Epidermal melanocyte (primary cell): ENCODE measurements around the gene ADCY9.
"Not testable (repeated sequence)": the region's sequence is repeated elsewhere in the genome, so short reads cannot be mapped to it uniquely, and the experiment has no call there.

ENCODE experiments used
- DNase-seq: peaks from one replicate; pipeline ENCODE4 v3.0.0; 2011; ENCODE audit warnings: low spot score; ENCODE audit not compliant: insufficient read length

ADCY9 gene

DNA sequence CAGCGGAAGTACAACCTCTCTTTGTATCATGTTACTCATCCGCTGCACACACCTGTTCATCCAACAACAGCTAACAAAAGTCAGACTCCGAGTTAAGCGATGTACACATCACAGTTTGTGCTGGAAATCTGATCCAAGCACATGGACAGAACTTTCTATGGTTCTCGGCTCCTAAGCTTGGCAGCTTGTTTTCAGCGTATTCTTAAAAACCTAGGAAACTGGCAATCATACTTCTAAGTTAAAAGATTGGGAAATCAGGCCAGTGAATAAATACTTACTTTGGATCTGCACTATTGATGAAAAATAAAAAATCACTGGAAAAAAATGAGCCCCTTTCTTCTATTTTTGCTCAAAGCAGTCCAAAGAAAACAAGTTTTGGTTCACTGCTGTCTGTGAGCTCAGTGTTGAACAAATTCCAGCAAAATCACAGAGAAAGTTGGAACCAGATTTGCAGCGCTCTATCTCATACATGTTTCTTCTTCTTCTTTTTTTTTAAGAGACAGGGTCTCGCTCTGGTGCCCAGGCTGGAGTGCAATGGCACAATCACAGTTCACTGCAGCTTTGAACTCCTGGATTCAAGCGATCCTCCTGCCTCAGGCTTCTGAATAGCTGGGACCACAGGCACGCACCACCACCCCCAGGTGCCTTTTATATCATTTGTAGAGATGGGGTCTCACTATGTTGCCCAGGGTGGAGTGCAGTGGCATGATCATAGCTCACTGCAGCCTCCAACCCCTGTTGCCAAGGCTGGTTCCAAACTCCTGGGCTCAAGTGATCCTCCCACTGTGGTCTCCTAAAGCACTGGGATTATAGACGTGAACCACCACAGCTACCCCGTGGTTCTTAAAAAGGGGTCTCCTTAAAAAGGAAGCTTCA lies 164.1 kb downstream of the ADCY9 start:
- no peak for DNase-seq

DNA sequence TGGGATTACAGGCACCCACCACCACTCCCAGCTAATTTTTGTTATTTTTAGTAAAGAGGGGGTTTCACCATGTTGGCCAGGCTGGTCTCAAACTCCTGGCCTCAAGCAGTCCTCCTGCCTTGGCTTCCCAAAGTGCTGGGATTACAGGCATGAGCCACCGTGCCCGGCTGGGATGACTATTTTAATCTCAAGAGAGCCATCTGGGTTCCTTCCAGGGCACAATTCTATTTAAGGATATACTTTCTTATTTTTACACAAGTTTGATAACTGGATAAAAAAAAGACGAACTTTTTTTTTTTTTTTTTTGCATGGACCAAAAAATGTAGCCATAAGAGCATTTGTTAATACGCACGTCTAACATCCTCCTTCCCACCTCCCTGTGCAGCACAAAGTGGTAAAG lies 164.9 kb downstream of the ADCY9 start:
- not testable (repeated sequence) for DNase-seq

DNA sequence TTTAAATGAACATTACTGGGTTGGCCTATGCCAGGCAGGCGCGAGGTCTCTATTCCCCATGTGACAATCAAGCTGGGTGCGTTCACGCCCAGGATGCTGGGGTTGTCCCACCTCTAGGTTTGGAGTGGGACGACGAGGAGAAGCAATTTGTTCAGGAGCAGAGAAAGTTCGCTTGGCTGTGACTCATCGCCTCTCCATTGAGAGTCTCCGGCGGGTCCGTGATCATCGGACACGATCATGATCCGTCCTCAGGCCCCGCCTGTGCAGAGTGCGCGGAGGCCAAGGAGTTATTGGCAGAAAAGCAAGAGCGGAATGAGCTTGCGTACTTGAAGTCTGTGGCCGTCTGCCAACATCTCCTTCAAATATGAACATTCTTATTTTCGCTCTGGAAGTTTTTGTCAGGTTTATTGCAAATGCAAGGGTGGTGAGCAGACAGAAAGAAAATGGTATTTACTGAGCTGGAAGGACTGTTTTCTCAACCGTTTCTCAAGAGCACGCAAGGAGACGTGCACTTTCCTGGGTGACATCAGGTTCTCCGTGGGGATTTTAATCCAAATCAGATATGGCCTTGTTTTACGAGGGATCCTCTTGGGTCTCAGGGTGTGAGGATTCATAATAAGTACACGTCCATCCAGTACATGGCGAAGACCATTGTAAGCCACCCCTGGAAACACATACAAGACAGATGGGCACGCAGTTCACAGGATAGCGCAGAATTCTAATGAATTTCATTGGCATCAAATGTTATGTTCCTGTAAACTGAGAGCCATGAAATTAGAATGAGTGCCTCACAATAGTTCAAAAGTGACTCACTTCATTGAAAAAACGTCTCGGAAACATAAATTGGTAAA lies 165.7 kb downstream of the ADCY9 start:
- DNase-seq, result peak; percentile 56

DNA sequence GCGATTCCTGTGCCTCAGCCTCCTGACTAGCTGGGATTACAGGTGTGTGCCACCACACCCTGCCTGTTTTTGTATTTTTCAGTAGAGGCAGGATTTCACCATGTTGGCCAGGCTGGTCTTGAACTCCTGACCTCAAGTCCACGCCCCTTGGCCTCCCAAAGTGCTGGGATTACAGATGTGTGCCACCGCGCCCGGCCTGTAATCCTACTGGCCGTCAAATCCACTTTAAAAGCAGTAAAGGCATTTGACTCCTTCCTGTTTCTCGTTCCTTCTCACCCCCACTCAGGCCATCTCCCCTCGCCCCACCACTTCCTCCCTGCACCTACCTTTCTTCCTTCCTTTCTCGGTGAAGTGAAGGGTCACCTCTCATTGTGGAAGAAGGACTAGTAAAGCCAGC lies 166.3 kb downstream of the ADCY9 start:
- no peak for DNase-seq

DNA sequence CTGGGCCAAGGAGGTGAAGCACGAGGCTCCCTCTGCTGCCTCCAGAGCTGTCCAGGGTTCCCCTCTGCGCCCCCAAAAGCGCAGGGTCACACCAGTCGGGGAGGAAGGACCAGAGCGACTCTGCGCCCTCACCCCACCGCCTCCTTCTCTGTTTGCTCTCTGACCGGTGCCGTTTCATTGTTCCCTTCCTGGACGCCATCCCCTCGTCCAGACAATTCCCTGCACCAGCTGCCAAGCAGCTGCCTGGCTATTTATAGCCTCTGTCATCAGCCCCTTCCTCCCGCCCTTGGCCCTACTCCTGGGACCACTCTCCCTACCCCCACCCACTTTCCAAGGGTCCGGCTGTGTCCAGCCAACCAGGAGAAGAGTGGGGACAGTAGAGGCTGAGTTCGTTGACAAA lies 167.0 kb downstream of the ADCY9 start:
- no peak for DNase-seq

DNA sequence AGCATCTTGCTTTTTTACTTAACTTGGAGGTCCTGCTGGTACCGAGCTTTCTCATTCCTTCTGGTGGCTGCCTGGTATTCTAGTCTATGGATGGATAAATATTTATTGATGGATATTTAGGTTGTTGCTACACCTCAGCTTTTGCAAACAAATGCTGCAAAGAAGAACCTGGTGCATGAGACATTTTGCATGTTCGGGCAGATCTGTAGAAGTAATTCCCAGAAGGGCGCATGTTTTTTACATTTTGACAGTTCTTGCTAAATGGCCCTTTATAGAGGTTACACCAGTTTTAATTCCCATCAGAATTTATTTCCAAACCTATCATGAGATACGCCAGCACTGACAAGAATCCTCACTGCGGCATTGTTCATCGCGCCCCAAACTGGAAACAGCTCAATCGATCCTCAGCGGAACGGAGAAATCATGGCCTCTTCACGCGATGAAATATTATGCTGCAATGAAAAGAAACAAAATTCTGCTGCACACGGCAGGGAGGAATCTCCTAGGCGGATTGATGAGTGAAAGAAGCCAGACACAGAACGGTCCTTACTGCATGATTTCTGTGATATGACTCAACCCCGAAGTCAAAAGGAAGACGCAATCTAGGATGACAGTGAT lies 167.8 kb downstream of the ADCY9 start:
- no peak for DNase-seq

DNA sequence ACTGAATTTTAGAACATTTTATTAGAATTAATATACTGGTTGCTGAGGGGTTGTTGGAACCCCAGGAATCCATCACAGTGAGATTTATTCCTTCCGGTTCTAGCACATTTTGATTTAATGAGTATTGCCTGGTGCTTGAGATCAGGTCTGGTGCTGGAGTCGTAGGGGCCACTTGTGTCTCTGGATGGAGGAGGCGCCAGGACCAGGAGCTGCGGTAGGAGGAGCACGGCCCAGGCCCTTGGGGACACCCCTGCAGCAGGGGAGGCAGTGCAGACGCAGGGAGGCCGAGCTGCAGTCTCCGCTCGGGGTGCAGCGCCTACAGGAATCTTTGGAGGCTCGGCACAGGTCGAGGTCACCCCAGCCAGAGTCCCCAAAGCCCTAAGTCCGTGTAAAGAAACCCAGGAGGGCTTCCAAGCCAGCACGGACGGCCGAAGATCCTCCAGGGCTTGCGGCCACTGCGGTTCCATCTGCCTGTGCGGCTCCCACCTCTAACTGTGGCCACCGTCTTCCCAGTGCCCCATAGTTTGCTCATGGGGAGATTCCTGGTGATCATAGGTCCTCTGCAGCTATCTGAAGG lies 169.6 kb downstream of the ADCY9 start:
- DNase-seq, result no peak

DNA sequence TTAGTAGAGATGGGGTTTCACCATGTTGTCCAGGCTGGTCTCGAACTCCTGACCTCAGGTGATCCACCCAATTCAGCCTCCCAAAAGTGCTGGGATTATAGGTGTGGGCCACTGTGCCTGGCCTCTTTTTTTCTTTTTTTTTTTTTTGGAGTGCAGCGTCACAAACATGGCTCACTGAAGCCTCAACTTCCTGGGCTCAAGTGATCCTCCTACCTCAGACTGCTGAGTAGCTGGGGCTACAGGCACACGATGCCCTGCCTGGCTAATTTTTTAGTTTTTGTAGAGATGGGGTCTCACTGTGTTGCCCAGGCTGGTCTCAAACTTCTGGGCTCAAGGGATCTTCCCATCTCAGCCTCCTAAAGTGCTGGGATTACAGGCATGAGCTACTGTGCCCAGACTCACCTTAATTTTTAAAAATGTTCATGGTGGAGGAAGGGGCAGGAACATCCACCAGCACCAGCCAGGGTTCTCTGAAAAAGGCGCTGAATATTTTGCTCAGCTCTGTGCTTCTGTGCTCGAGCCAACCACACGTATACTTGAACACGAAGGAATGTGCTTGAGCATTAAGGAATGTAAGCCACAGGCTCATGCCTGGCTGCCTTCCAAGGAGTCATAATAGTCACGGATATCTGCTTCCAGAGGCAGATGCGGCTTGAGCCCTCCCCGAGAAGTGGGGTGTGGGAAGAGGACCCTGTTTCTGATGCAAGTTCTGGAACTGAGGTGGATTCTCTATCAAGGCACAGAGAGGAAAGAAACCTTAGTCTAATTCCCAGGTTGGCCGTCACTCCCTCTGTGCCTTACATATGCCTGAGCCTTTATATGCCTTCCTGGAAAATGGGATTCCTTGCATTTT lies 170.3 kb downstream of the ADCY9 start:
- peak; percentile 90 for DNase-seq

DNA sequence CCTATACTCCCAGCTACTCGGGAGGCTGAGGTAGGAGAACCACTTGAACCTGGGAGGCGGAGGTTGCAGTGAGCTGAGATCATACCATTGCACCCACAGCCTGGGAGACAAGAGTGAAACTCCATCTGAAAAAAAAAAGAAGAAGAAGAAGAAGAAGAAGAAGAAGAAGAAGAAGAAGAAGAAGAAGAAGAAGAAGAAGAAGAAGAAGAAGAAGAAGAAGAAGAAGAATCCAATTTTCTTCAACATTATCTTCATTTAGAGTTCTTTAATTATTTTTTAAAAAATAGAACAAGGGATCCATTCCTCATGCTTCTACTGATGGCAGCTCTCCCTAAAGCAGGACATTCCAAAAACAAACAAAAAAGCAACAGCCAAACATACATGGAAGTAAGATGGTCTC lies 171.8 kb downstream of the ADCY9 start:
- not testable (repeated sequence) for DNase-seq

DNA sequence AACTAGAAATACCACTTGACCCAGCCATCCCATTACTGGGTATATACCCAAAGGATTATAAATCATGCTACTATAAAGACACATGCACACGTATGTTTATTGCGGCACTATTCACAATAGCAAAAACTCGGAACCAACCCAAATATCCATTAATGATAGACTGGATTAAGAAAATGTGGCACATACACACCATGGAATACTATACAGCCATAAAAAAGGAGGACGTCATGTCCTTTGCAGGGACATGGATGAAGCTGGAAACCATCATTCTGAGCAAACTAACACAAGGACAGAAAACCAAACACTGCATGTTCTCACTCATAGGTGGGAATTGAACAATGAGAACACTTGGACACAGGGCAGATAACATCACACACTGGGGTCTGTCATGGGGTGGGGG lies 174.1 kb downstream of the ADCY9 start:
- not testable (repeated sequence) for DNase-seq

DNA sequence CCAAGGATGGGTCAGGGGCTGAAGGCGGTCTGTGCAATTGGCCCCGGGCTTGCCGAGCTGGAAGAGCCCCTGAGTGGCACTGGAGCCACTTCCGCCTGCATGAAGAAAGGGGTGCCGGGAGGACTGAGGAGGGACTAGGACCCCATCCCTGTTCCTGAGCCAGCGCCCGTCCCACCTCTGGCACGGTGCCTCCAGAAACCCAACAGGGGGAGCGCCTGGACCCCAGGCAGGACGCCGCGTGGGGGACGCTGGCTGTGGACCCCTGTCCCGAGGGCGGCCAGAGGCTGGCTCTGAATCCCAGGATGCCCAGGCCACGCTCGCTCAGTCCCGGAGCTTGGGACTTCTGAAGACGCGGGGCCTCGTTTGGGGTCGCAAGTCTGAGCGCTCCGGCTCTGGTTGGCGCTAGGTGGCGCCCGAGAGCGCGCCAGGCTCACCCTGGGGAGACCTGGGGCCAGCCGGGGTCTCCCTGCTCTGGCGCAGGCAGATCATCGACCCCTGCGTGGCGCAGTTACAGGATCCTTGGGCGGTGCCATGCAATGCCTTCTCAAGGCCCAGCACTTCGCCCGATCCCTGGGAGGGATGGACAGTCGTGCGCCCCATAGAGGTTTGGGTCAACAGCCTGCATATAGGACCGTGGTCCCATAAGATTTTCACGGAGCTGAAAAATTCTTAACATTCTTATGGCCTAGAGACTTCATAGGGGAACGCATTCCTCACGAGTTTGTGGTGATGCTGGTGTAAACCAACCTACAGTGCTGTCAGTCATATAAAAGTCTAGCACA lies 177.2 kb downstream of the ADCY9 start:
- peak; percentile 75 for DNase-seq

DNA sequence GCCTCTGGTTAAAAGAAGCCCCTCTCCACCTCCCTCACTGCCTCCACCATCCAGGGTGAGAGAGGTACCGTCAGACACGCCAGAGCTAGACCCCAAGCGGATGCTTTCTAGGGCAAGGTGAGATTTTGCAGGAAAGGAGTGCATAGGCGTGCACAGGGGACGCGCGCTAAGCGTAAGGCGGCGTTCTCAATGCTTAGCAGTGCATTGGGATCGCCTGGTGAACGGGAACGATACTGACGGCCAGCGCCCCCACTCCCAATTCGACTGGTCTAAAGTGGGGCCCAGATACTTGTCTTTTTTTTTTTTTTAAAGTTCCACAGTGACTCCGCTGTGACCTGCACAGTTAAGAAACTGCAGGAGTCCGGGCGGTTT lies 177.8 kb downstream of the ADCY9 start:
- no peak for DNase-seq

DNA sequence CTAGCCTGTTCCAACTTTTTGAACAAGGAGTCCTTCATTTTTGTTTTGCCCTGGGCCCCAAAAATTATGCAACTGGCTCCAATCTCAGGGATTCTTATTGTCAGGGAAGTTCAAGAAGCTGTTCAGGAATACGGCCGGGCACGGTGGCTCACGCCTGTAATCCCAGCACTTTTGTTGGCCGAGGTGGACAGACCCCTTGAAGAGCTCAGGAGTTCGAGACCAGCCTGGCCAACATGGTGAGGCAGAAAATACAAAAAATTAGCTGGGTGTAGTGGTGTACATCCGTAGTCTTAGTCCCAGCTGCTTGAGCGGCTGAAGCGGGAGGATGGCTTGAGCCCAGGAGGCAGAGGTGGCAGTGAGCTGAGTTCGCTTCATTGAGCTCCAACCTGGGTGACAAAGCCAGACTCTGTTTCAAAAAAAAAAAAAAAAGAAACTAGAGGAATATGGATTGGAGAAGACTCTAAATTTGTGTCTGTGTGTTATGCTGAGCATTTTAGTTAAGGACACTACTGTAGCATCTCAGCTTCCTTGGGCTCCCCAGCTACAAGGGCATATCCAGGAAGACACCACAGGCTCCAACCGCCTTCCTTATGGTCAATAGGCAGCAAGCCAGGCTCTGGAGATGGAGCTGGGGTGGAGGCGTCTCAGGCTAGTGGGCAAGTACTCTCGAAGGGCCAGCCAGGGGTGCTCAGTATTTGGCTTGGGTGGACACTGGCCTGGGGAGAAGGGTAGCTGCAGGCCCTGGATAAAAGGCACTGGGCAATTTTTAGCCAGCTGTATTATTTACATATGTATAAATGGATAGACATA lies 179.0 kb downstream of the ADCY9 start:
- DNase-seq, result no peak

DNA sequence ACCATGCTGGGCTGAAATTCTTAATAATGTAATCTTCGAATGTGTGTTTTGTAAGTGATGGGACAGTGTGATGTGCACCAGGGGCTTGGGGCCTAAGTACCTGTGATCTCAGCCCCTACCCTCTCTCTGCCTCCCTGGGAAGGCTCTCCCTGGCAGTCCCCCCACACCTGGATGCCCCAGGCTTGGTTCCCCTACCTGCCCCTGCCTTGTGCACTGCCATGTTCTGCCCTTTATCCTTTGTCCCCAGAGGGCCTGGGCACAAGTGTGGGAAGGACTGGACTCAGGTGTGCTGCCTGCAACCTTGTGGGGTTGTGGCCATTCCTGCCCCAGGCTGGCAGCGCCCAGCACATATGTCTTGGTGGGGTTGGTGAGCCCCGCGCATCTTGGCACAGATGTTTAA lies 180.3 kb downstream of the ADCY9 start:
- DNase-seq, result no peak

DNA sequence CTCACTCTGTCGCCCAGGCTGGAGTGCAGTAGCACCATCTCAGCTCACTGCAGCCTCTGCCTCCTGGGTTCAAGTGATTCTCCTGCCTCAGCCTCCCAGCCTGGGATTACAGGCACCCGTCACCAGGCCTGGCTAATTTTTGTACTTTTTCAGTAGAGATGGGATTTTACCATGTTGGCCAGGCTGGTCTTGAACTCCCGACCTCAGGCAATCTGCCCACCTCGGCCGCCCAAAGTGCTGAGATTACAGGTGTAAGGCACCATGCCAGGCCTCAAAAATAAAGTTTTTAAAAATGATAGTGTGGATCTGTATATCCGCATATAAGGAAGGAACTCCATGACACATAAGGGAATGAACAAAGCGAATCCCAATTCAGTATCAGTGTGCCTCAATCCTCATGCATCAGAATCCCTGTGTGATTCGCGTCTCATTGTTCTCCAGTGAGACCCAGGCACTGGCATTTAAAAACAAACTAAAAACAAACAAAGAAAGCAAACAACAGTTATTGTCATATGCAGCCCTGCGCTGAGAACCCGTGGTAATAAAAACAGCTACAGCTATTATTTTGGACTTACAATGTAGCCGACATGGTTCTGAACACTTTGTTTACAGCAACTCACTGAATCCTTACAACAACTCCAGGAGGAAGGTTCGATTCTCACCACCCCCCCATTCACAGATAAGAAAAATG lies 181.6 kb downstream of the ADCY9 start:
- no peak for DNase-seq

DNA sequence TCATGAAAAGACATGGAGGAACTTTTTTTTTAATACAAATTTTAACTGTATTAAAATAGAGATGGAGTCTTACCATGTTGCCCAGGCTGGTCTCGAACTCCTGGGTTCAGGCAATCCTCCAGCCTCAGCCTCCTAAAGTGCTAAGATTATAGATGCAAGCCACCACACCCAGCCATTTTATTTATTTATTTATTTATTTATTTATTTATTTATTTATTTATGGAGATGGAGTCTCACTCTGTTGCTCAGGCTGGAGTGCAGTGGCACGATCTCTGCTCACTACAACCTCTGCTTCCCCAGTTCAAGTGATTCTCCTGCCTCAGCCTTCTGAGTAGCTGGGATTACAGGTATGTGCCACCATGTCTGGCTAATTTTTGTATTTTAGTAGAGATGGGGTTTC lies 189.1 kb downstream of the ADCY9 start:
- DNase-seq, result not testable (repeated sequence)

DNA sequence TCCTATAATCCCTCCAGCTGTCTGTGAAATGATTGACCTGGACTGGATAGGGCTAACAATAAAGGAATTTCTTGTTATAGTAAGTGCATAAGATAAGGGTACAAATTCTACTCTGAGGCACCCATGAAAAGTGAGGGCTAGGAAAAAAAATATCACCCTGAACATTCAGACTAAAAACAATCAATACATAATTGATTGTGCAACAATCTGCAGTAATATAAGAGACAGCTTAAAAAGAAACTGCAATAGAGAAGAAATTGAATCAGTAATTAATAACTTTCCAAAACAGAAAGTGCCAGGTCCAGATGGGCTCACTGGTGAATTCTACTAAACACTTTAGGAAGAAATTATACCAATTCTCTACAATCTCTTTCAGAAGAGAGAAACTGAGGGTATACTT lies 191.5 kb downstream of the ADCY9 start:
- DNase-seq, result no peak

DNA sequence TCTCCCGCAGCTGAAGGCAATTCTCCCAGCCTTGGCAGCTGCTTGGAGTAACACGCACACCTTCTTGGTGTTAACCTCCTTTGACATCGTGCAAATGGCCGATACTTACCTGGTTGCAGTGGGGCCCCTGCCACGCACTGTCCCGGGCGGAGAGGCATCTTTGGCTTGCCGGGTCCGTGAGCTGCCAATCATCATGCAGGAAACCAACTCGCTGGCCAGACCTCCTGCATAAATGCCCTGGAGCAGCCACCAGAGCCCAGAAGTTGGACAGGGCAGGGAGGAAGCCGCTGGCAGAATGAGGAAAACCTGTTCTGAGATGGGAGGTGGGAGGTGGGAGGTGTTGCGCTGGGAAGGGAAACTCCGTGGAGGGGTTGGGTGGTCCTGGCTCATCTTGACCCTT lies 194.0 kb downstream of the ADCY9 start:
- DNase-seq, result no peak

DNA sequence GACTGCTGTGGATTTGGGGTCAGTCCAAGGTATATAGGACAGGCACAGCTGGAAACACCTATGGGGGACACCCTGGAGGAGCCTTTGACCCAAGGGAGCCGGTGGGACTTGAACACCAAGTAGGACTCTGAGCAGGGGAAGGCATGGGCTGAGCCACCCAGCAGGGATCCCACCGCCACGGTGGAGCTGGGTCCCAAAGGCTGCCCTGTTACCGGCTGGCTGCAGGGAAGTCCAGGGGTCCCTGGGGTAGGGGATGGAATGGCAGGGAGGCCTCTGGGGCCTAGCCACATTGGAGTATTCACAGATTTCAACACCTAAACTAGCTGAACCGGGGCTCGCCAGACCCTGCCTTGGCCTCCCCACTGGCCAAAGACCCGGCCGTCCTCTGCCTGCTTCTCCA lies 196.0 kb downstream of the ADCY9 start:
- no peak for DNase-seq
